HCT116 (cell line): ENCODE measurements around the gene APBB1IP. TPM values are rescaled to one million over a fixed set of nuclear protein-coding genes. Genes with fewer than 3 reads are reported as not detected.

Experiments used
- ATAC-seq: fragments of 200-7000 bp; cut with Tn5 transposase; 2 replicates; pipeline ENCODE4 v1.9.1; 2020; ENCODE audit warnings: mild to moderate bottlenecking, moderate library complexity
- BruUV-seq: library from RNA; stranded (reverse); fragments of 400-500 nt; replicated peaks from 2 replicates; lab custom pipeline; 2021; lab: Mats Ljungman, UMichigan
- CTCF ChIA-PET: fragments of 300-600 bp; sonication (Branson Sonifier 250); formaldehyde crosslinking; loops from one replicate; lab custom pipeline; 2021; ENCODE audit warnings: antibody characterized with exemption; lab: Charles Lee
- POLR2A ChIA-PET: fragments of 300-600, 350-600 bp; sonication (Branson Sonifier 250); formaldehyde crosslinking; loops from one replicate; lab custom pipeline; 2021; ENCODE audit warnings: antibody characterized with exemption; lab: Charles Lee
- RAD21 ChIA-PET, 2 experiments: fragments of 300-600 bp; sonication (Branson Sonifier 250); formaldehyde crosslinking; loops; one replicate each; lab custom pipeline; 2023; ENCODE audit warnings: low total read pairs in 2 of 2; ENCODE audit not compliant: uncharacterized antibody in 2 of 2, unreplicated experiment in 2 of 2, low non-redundant PET in 1 of 2; lab: Charles Lee
- DNase-seq: peaks from one replicate; pipeline ENCODE4 v3.0.0-alpha.2; 2010; ENCODE audit warnings: low read depth, low spot score
- H2AFZ ChIP-seq: fragments of 200-600 bp; shearing (Covaris generic), sonication (generic); 2 replicates; pipeline ENCODE4 v1.6.1; 2017; ENCODE audit warnings: low read depth, mixed run types, mixed read lengths, antibody characterized with exemption, low read length; ENCODE audit not compliant: poor library complexity, severe bottlenecking
- H3K27ac ChIP-seq: 2 replicates; pipeline ENCODE4 v1.5.1; 2012; ENCODE audit warnings: low read depth, low read length
- H3K27me3 ChIP-seq: fragments of 200-600 bp; sonication (generic); 2 replicates; pipeline ENCODE4 v1.6.1; 2016; ENCODE audit warnings: mixed run types, low read length, mixed read lengths; ENCODE audit not compliant: insufficient read depth
- H3K36me3 ChIP-seq, 2 experiments: fragments of 200-500 bp in 1 of 2; fragments of 200-600 bp in 1 of 2; sonication (Bioruptor generic) in 1 of 2; sonication (generic) in 1 of 2; 2 replicates each; pipeline versions ENCODE4 v1.5.1 to v1.6.1; 2014 to 2016; ENCODE audit warnings: low read length in 2 of 2, inconsistent platforms in 1 of 2, mixed read lengths in 1 of 2, mixed run types in 1 of 2; ENCODE audit not compliant: insufficient read depth in 2 of 2, control insufficient read depth in 1 of 2
- H3K4me1 ChIP-seq, 2 experiments: fragments of 200-600 bp in 1 of 2; sonication (generic) in 1 of 2; 2 replicates each; pipeline versions ENCODE4 v1.5.1 to v1.6.1; 2012 to 2017; ENCODE audit warnings: low read length in 2 of 2, inconsistent platforms in 1 of 2, mild to moderate bottlenecking in 1 of 2, mixed read lengths in 1 of 2, mixed run types in 1 of 2, moderate library complexity in 1 of 2; ENCODE audit not compliant: insufficient read depth in 2 of 2, control insufficient read depth in 1 of 2
- H3K4me2 ChIP-seq: fragments of 200-600 bp; sonication (generic); 2 replicates; pipeline ENCODE4 v1.6.1; 2017; ENCODE audit warnings: mixed run types, low read length, mixed read lengths
- H3K4me3 ChIP-seq, 2 experiments: fragments of 200-600 bp in 1 of 2; sonication (generic) in 1 of 2; replicated peaks in 1 of 2; 2 replicates each; pipeline ENCODE4 v1.5.1; 2011 to 2016; ENCODE audit warnings: low read length in 2 of 2, control low read depth in 1 of 2, low read depth in 1 of 2, mild to moderate bottlenecking in 1 of 2, mixed read lengths in 1 of 2, mixed run types in 1 of 2
- H3K79me2 ChIP-seq: fragments of 200-600 bp; sonication (generic); 2 replicates; pipeline ENCODE4 v1.6.1; 2017; ENCODE audit warnings: mild to moderate bottlenecking, mixed run types, low read length, moderate library complexity, mixed read lengths; ENCODE audit not compliant: insufficient read depth
- H3K9ac ChIP-seq: fragments of 200-600 bp; sonication (generic); 2 replicates; pipeline ENCODE4 v1.6.1; 2016; ENCODE audit warnings: low read length, mixed read lengths
- H3K9me2 ChIP-seq: fragments of 200-600 bp; sonication (generic), shearing (Covaris generic); 2 replicates; pipeline ENCODE4 v1.6.1; 2017; ENCODE audit warnings: mixed run types, mild to moderate bottlenecking, moderate library complexity; ENCODE audit not compliant: insufficient read depth
- H3K9me3 ChIP-seq, 2 experiments: fragments of 200-500 bp in 1 of 2; fragments of 200-600 bp in 1 of 2; sonication (Bioruptor generic) in 1 of 2; sonication (generic) in 1 of 2; 2 replicates each; pipeline ENCODE4 v1.6.1; 2014 to 2017; ENCODE audit warnings: low read length in 2 of 2, mixed read lengths in 2 of 2, inconsistent platforms in 1 of 2, low read depth in 1 of 2, mild to moderate bottlenecking in 1 of 2, mixed run types in 1 of 2, moderate library complexity in 1 of 2; ENCODE audit not compliant: control insufficient read depth in 1 of 2, insufficient read depth in 1 of 2
- H4K20me1 ChIP-seq: fragments of 200-600 bp; sonication (generic), shearing (Covaris generic); 2 replicates; pipeline ENCODE4 v1.6.1; 2017; ENCODE audit warnings: mixed run types, mild to moderate bottlenecking, moderate library complexity; ENCODE audit not compliant: insufficient read depth
- ATF3 ChIP-seq: IDR thresholded peaks from 2 replicates; pipeline ENCODE4 v1.6.1; 2012
- CTCF ChIP-seq, 3 experiments: fragments of 200-600 bp in 1 of 3; sonication (generic) in 1 of 3; IDR thresholded peaks in 2 of 3; conservative IDR thresholded peaks in 1 of 3; 2 replicates each; pipeline ENCODE4 v1.5.1; 2012 to 2017; ENCODE audit warnings: low read depth in 2 of 3, low read length in 2 of 3, antibody characterized with exemption in 1 of 3, borderline replicate concordance in 1 of 3, control low read depth in 1 of 3, mild to moderate bottlenecking in 1 of 3, mixed read lengths in 1 of 3, mixed run types in 1 of 3, moderate library complexity in 1 of 3; ENCODE audit not compliant: insufficient read depth in 1 of 3
- EZH2 ChIP-seq: fragments of 200-600 bp; sonication (generic); IDR thresholded peaks from 2 replicates; pipeline ENCODE4 v1.6.1; 2017; ENCODE audit warnings: antibody characterized with exemption, mixed run types
- FOSL1 ChIP-seq: IDR thresholded peaks from 2 replicates; pipeline ENCODE4 v1.6.1; 2012; ENCODE audit warnings: low read depth
- MAX ChIP-seq: IDR thresholded peaks from 2 replicates; pipeline ENCODE4 v1.6.1; 2012
- RAD21 ChIP-seq: IDR thresholded peaks from 2 replicates; pipeline ENCODE4 v1.6.1; 2012; ENCODE audit warnings: low read depth, mild to moderate bottlenecking
- TCF7L2 ChIP-seq: IDR thresholded peaks from 2 replicates; pipeline ENCODE4 v1.7.0; 2011; ENCODE audit warnings: borderline replicate concordance, inconsistent platforms; ENCODE audit not compliant: insufficient read depth, insufficient read length; ENCODE audit errors: extremely low read depth
- intact Hi-C: fragments of 100-400 bp; cut with micrococcal nuclease; formaldehyde crosslinking; loops from 2 replicates; pipeline ENCODE4 v1.10.0; 2022
- total RNA-seq: library from RNA; stranded (reverse); gene quantifications from one replicate; pipeline ENCODE4 v1.2.1, GENCODE V29; 2021; ENCODE audit not compliant: unreplicated experiment

APBB1IP gene
- total RNA-seq, 1 experiment from 2014 or later: 0.27 TPM

GRCh38 chr10:26555719-26556368 lies 117.7 kb downstream of the APBB1IP start:
- no TSS peak for BruUV-seq
- TF ChIP-seq MAX: no peak
- no peak for TF ChIP-seq EZH2
- TF ChIP-seq ATF3: no peak
- TF ChIP-seq RAD21: no peak
- no peak for ATAC-seq

GRCh38 chr10:26556748-26557640 lies 118.9 kb downstream of the APBB1IP start:
- DNase-seq (peak; percentile 50), ATAC-seq (peak; percentile 89)
- ChIA-PET RAD21 (interaction anchor here (0.5 to 1.1 kb wide), 3 partner anchors 206 to 222 kb away, joined by 3 read pairs; no protein-coding TSS in a partner anchor), POLR2A (no interaction called here), CTCF (interaction anchor here (0.7 to 3.6 kb wide), 7 partner anchors 151 to 831 kb away, joined by 3 to 40 read pairs (median 4); no protein-coding TSS in a partner anchor)
- no peaks in the 10 kb centered on the region for H3K79me2 ChIP-seq
- no peak overlapping the region for H3K27ac ChIP-seq
- H4K20me1 ChIP-seq: no peaks in the 10 kb centered on the region
- H3K9me3 ChIP-seq: no peaks in the 10 kb centered on the region
- H3K9me2 ChIP-seq: no peaks in the 10 kb centered on the region
- peak overlapping the region; percentile 10 to 31 for H3K4me3 ChIP-seq
- no peak overlapping the region for H3K9ac ChIP-seq
- peaks cover 22% of the 10 kb centered on the region; the same call in 1 of the 2 replicates for H3K27me3 ChIP-seq
- no TSS peak for BruUV-seq
- peaks cover 0 to 7% of the 10 kb centered on the region in 2 experiments; a peak in 2 of 4 replicates for H3K4me1 ChIP-seq
- intact Hi-C loops: loop anchor here (5.0 kb wide), 2 partner anchors 680 to 830 kb away; no protein-coding TSS in a partner anchor
- no peaks in the 10 kb centered on the region for H3K36me3 ChIP-seq
- H3K4me2 ChIP-seq: peak overlapping the region; percentile 57
- peak overlapping the region; percentile 83 for H2AFZ ChIP-seq
- TF ChIP-seq TCF7L2: no peak
- no peak for TF ChIP-seq FOSL1
- peak; percentile 75 to 93 (median 76) for TF ChIP-seq CTCF (IDR thresholded peaks at IDR 0.05 in 2 of 3, conservative IDR thresholded peaks at IDR 0.05 in 1 of 3; ENCODE audit: borderline replicate concordance in 1 of 3, insufficient read depth in 1 of 3, low read depth in 2 of 3, low read length in 2 of 3)
- peak; percentile 91 for TF ChIP-seq RAD21
- TF ChIP-seq ATF3: no peak

More at GRCh38 chr10:26555719-26556368, 117.7 kb downstream of the APBB1IP start:
- ChIA-PET CTCF (interaction anchor here (1.0 to 3.6 kb wide), 4 partner anchors 170 to 326 kb away, joined by 3 to 40 read pairs (median 4); no protein-coding TSS in a partner anchor), POLR2A (no interaction called here), RAD21 (interaction anchor here in 1 of 2 experiments (1.1 kb wide), 1 partner anchor 220 kb away, joined by 3 read pairs; no protein-coding TSS in a partner anchor)
- H4K20me1 ChIP-seq: no peaks in the 10 kb centered on the region
- H3K4me1 ChIP-seq: peaks cover 0 to 7% of the 10 kb centered on the region in 2 experiments; a peak in 2 of 4 replicates
- no peaks in the 10 kb centered on the region for H3K79me2 ChIP-seq
- peaks cover 22% of the 10 kb centered on the region; the same call in 1 of the 2 replicates for H3K27me3 ChIP-seq
- H3K9me3 ChIP-seq: no peaks in the 10 kb centered on the region
- intact Hi-C loops: loop anchor here (5.0 kb wide), 2 partner anchors 679 to 829 kb away; no protein-coding TSS in a partner anchor
- no peak for DNase-seq
- no peak overlapping the region for H3K27ac ChIP-seq
- no peak overlapping the region for H3K9ac ChIP-seq
- H3K4me3 ChIP-seq: no peak overlapping the region
- H3K4me2 ChIP-seq: no peak overlapping the region
- H3K9me2 ChIP-seq: no peaks in the 10 kb centered on the region
- H2AFZ ChIP-seq: no peak overlapping the region
- no peaks in the 10 kb centered on the region for H3K36me3 ChIP-seq
